GM18951 (cell line): ENCODE measurements around the gene TLE2.

ENCODE experiments used
- POLR2A ChIP-seq: IDR thresholded peaks from 4 replicates; pipeline ENCODE4 v1.6.1; 2011; ENCODE audit warnings: mild to moderate bottlenecking; ENCODE audit not compliant: insufficient read length, insufficient read depth; ENCODE audit errors: extremely low read depth
- in situ Hi-C: fragments of 300-500 bp; cut with MboI; formaldehyde crosslinking; loops from one replicate; pipeline ENCODE4 v1.12.0; 2022; ENCODE audit warnings: low sequenced_read_pairs, mixed read lengths, inconsistent platforms; ENCODE audit not compliant: unreplicated experiment

Gene TLE2

DNA sequence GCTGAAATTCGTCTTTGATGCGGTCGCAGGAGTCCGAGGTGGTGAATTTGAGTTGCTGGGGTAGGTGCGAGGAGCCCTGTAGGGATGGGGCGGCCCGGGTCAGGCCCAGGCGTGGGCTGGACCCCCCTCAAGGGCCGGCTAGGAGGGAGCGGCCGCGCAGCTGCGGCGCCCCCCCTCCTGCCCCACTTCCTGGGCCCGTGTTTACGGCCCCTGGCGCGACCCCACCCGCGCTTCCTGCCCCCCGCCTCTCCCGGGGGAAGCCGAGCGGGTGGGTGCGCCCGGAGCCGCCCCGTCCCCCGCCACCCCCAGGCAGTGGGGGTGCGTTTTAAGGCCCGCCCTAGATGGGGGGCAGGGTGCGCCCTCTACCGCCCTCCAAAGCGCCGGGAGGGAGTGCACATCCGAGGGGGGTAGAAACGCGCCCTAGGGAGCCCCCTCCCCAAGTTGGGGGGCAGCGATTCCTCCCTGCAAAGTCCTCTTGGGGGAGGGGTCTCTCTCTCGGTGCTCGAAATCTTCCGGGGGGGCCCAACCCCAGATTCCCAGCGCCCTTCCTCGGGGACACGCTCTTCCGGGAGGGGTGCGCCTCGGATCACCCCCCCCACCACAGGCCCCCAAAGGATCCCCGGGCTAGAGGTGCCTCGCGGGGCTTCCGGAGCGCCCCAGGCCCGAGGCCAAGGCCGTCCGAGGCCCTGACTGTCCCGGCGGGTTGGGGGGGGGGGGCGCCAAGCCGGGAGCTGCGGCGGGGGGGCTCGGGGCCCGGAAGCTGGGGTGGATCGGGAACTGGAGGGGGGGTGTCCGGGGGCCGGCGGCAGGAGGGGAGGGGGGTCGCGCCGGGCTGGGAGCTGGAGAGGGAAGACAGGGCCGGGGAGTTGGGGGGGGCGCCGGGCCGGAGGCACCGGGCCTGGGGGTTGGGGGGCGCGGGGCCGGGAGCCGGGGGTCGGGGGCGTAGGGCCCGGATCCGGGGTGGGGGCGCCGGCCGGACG is 32.4 kb upstream of the TLE2 start:
- TF ChIP-seq POLR2A, result no peak
- in situ Hi-C loops, result no loop called here

DNA sequence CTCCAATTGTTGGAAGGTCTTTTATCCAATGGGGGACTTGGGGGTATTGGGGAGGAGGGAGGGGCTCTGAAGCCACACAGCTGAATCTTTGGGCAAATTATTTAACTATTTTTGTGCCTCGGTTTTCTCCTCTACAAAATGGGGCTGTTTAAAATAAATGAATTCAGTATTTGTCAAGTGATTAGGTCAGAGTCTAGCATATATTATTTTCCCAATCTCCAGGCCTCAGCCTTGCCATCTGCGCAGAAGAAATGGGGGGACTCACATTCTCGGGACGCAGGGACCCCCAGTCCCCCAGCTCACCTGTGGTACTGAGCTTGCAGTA is 31.7 kb upstream of the TLE2 start:
- in situ Hi-C loops, result no loop called here
- TF ChIP-seq POLR2A, result no peak

DNA sequence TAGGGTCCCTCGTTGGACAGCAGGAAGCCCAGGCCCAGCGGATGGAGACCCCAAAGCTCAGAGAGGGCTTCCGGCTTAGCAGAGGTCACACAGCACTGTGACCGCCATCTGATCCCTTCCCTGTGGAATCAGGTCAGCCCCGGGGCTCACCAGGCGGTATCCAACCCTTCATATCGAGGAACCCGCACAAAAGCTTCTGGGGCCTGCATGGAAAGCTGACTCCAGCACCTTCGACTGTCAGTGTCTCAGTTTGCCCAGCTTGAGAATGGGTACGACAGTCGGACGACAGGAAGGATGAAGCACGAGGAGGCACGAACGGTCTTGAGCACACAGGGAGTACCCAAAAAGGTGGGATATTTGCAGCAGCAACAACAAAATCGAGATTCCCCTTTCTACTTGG is 30.6 kb upstream of the TLE2 start:
- in situ Hi-C loops, result no loop called here
- no peak for TF ChIP-seq POLR2A

DNA sequence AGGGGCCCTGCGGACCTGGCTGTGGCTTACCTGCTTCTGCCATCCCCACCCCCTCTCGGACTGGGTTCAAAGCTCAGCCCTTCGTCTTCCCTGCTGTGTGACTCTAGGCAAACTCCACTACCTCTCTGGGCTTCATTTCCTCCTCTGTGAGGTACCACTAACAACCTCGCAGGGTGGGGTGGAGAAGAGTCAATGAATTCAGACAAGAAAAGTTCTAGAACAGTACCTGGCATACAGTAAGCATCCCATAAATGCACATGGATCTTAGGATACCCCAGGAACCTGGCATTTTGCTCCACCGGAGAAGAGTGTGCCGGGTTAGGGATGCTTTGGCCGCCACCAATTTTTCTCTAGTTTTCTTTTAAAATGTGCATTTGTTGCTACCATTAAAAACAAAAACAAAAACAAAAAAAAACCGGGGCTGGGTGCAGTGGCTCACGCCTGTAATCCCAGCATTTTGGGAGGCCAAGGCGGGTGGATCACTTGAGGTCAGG is 29.8 kb upstream of the TLE2 start:
- no peak for TF ChIP-seq POLR2A
- in situ Hi-C loops, result no loop called here

DNA sequence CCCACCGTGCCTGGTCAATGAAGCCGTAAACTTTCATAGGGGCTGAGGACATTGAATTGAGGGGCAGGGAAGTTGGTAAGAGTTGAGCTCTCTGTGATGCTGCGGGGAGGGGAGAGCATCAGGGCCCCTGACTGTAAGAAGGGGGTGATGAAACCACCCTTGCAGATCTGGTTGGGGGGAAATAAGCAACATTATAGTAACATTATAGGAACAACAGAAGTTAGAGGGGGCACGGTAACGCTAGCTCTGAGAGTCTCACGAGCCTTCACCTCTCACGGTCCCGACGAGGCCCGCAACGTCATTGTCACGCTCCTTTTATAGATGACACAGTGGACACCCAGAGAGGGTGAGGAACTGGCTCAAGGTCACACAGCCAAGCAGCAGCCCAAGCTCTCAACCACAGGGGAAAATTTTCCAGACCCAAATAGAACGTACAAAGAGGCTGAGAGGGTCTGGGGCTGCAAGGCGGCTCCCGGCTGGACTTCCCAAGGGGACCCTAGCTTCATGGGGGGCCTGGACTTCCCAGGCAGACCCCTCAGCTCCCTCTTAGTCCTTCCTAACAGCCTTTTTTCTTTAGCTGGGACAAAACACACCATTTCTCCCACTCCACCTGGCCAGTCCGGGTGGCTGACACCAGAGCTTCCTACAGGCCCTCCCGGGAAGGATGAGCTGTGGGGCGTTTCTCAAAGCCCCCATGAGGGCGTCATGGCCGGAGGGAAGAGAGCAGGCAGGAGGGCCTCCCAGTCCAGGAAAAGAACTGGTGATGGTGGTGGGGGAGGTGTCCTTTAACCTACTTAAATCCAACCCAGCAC is 29.1 kb upstream of the TLE2 start:
- no peak for TF ChIP-seq POLR2A
- in situ Hi-C loops, result no loop called here

DNA sequence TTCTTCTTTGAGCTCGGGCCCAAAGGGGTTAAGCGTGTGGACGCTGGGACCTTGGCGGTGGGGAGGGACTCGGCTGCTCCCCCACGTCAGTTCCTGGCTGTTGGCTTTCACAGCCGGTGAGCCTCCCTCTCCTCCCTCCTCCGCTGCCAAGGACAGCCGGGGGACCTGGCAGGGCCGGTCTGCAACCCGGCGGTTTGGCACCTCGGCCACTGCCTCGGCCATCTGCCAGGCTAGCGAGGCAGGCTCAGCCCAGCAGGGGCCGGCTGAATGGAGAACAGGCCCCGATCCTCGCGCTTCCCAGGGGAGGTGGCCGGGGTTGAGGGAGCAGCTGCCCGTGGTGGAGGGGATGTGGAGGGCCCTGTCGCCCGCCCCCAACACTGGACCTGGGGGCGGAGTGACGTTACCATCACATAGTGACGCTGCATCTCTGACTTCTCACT is 28.2 kb upstream of the TLE2 start:
- in situ Hi-C loops, result no loop called here
- TF ChIP-seq POLR2A, result peak; percentile 8

DNA sequence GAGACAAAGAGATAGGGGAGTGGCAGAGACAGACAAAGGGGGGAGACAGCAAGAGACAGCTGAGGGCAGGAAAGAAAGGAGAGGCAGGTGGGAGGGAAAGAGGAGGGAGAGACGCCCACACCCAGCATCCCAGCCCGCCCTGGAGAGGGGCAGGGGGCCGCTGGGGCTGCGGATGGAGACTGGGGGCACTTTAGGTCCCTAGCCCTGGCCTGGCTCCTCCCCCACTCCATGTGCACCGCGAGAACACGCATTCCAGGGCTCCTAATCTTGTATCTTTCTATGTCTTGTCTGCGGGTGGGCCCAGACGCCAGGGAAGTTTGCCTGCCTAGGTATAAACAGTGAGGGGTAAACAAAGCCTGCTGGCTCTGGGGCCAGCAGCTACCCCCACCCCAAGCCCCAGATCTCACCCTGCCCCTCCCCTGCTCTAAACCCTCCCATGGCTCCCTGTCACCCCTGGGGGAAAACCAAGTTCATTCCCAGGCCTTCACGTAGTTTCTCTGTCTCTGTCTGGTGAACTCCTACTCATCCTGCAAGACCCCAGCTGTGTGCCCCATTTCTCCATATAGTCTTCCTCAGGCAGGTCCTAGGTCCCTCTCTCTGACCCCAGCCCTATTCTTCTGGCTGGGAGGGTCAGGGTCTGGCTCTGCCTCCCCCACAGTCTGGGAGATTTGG is 27.5 kb upstream of the TLE2 start:
- in situ Hi-C loops, result no loop called here
- peak; percentile 8 for TF ChIP-seq POLR2A

DNA sequence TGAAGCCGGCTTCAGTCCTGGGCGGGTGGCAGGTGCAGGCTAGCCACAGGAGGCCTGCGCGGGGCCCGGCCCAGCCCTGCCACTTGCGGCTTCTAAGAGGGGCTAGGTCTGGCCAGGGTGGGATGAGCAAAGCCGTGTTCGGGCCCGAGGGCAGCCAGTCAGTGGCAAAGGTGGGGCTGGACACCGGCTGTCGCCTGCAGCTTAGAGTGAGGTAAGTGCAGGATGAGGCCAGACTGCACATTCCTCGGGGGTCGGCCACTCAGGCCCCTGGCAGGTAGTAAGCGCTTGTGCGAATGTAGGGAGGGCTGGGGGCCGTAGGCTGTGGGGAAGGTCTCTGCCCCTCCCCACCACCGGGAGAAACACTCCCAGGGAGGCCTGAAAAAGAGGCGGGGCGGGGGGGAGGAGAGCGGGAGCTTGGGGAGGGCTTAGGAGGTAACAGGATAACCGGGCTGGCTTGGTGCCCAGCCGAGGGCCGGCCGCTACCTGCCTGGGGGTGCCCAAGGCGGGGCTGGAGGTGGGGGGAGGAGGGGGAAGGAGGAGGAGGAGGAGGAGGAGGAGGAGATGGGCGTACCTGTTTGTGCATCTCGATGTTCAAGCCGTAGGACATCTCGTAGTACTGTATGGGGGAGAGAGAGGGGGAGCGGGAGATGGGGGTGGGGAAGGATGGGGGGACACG is 26.8 kb upstream of the TLE2 start:
- TF ChIP-seq POLR2A, result no peak
- in situ Hi-C loops, result no loop called here

DNA sequence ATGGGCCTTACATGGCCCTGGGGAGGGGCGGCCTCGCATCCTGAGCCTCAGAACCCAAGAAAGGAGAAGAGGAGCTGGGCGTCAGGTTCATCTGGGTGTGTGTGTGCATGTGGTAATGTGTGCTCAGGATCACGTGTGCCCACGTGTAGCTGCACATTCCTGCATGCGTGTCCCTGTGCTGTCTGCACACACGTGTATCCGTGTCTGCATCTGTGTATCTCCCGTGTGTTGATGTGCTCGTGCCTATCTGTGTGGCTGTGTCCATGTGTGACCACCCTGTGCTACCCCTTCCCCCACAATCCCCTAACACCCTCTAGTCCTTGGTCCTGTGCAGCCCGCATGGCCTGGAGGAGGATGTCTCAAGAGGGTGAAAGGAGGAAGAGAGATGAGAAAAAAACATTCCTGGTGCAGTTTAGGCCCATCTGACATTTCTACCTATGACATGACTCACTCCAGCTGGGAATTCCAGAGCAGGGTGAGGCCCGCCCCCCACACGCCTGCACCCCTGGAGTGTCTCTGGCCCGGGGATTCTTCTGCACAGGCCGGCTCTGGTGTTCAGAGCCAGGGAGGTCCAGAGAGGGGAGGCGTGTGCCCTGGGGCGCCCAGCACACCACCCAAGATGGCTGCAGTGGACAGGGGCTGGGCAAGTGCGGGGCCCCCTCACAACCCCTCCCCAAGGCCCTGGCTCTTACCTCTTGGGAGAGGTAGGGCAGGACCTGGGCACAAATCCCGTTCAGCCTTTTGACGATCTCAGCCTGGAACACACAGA is 26.1 kb upstream of the TLE2 start:
- TF ChIP-seq POLR2A, result no peak
- in situ Hi-C loops, result no loop called here

DNA sequence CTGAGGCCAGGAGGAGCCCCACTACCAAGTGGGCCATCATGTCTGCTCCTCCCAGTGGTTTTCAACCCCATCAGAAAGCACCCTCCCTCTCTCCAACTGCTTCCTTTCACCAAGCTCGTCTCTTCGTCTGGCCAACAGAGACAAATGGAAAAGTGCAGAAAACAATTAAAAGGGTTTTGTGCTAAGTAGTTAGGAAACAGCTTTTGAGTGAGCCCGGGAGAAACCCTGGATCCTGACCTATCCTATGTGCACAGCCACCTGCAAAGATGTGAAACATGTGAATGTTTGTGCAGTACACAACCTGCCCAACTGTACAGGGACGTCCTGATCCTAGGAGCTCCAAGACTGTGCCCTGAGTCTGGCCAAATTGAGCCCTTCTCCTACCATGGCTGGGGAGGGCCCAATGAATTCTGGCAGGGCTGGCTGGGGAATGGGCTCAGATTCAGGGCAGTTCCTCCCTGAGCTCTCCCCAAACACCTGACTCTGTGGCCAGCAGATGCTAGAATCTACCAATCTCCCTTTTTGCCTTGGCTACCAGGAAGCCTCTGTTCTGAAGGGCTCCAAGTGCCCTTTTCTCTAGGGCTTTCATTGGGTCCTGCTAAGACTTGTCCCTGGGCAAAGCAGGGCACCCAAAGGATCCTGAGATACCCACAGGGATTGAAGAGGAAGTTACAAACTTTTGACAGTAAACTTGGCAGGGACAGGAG is 25.3 kb upstream of the TLE2 start:
- TF ChIP-seq POLR2A, result no peak
- in situ Hi-C loops, result no loop called here

DNA sequence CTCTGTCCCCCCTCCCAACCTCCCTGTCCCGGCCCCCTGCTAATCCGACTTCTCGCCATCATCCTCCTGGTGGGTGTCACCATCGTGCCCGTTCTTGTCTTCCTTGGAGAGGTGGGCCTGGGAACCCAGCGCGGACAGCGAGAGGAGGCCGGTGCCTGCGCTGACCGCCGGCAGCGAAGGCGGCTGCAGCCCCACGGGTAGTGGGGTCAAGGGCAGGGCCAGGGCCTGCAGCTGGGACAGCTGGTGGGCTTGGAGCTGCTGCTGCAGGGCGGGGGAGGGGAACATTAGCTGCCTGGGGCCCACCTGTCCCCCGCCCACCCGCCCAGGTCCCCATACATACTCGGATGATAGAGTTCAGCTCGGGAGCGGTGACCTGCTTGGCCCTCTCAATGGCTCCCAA is 24.7 kb upstream of the TLE2 start:
- TF ChIP-seq POLR2A, result no peak
- in situ Hi-C loops, result no loop called here
